ENCODE results near the gene ABCA6.

Gene ABCA6, protein sequence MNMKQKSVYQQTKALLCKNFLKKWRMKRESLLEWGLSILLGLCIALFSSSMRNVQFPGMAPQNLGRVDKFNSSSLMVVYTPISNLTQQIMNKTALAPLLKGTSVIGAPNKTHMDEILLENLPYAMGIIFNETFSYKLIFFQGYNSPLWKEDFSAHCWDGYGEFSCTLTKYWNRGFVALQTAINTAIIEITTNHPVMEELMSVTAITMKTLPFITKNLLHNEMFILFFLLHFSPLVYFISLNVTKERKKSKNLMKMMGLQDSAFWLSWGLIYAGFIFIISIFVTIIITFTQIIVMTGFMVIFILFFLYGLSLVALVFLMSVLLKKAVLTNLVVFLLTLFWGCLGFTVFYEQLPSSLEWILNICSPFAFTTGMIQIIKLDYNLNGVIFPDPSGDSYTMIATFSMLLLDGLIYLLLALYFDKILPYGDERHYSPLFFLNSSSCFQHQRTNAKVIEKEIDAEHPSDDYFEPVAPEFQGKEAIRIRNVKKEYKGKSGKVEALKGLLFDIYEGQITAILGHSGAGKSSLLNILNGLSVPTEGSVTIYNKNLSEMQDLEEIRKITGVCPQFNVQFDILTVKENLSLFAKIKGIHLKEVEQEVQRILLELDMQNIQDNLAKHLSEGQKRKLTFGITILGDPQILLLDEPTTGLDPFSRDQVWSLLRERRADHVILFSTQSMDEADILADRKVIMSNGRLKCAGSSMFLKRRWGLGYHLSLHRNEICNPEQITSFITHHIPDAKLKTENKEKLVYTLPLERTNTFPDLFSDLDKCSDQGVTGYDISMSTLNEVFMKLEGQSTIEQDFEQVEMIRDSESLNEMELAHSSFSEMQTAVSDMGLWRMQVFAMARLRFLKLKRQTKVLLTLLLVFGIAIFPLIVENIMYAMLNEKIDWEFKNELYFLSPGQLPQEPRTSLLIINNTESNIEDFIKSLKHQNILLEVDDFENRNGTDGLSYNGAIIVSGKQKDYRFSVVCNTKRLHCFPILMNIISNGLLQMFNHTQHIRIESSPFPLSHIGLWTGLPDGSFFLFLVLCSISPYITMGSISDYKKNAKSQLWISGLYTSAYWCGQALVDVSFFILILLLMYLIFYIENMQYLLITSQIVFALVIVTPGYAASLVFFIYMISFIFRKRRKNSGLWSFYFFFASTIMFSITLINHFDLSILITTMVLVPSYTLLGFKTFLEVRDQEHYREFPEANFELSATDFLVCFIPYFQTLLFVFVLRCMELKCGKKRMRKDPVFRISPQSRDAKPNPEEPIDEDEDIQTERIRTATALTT (N-terminal part only)

GRCh38 chr17:69141431-69142174 lies at the start of gene ABCA6:
TSS of gene ABCA6 (minus strand) at chr17:69141895. CDS start at chr17:69140703, 1,192 bp downstream.
- DNase-seq (ENCODE audit: low read depth) = peak; percentile 85
- peak within 1 kb of the TSS; percentile 39 for H3K4me3 ChIP-seq (ENCODE audit: low read length)
- TF ChIP-seq, protein P1, sequence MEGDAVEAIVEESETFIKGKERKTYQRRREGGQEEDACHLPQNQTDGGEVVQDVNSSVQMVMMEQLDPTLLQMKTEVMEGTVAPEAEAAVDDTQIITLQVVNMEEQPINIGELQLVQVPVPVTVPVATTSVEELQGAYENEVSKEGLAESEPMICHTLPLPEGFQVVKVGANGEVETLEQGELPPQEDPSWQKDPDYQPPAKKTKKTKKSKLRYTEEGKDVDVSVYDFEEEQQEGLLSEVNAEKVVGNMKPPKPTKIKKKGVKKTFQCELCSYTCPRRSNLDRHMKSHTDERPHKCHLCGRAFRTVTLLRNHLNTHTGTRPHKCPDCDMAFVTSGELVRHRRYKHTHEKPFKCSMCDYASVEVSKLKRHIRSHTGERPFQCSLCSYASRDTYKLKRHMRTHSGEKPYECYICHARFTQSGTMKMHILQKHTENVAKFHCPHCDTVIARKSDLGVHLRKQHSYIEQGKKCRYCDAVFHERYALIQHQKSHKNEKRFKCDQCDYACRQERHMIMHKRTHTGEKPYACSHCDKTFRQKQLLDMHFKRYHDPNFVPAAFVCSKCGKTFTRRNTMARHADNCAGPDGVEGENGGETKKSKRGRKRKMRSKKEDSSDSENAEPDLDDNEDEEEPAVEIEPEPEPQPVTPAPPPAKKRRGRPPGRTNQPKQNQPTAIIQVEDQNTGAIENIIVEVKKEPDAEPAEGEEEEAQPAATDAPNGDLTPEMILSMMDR (conservative IDR thresholded peaks at IDR 0.05; ENCODE audit: low read length) = no peak

- no peak overlapping the region for H3K4me3 ChIP-seq (ENCODE audit: low read length)
- TF ChIP-seq, protein P1 (conservative IDR thresholded peaks at IDR 0.05; ENCODE audit: low read length) = no peak
- DNase-seq (ENCODE audit: low read depth) = no peak
Measured at GRCh38 chr17:69188796-69189195, 47.1 kb upstream of the ABCA6 start.

GRCh38 chr17:69188064-69188463 lies 46.4 kb upstream of the ABCA6 start:
- H3K4me3 ChIP-seq (ENCODE audit: low read length) = no peak overlapping the region
- no peak for DNase-seq (ENCODE audit: low read depth)
- TF ChIP-seq, protein P1 (conservative IDR thresholded peaks at IDR 0.05; ENCODE audit: low read length) = no peak

DNA sequence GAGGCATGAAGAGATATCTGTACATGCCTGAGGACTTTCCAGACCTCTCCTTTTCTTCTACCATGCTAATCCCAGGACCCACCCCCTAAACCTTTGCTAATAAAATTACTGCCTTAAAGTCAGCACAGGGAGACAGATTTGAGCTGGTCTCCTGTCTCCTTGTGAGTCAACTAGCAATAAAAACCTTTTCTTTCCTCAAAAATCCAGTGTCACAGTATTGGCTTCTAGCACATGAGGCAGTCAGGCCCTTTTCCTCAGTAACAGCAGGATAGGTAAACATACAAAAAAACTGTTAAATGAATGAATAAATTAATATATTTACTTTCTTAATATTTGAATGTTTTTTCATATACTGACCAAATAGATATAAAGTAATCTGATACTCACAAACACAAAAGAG lies 45.6 kb upstream of the ABCA6 start:
- H3K4me3 ChIP-seq (ENCODE audit: low read length) = no peak overlapping the region
- no peak for DNase-seq (ENCODE audit: low read depth)
- TF ChIP-seq, protein P1 (conservative IDR thresholded peaks at IDR 0.05; ENCODE audit: low read length) = no peak

DNA sequence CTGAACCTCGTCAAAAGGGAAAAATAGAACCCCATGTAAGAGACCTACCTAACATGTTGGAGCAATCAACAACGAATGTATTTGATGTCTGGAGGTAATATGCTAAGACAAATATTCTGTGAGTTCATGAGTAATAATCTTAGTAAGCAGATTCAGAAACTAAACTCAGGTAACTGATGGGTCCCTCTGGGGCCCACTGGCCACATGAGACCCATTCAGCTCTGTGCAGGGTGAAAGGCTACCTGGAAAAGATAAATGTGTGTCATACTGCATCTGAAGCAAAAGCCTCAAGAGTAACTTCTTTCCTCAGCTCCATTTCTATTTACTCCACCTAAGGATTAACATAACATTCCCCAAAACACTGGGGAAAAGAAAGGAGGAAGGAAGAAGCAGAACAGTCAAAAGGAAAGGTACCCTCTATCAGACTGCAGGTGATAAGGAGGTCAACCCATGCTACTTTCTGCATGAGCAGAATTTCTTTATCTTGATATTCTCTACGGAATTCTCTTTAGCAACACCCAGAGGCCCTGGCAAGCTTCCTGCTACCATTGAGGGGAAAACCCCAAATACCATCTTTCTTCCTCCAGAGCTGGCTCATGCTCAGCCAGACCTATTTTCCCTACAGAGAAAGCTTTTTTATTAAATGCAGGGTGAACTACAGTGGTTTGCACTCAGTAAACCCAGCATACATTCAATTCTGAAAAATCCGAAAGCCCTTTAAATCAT lies 37.7 kb upstream of the ABCA6 start:
- peak; percentile 53 for DNase-seq (ENCODE audit: low read depth)
- H3K4me3 ChIP-seq (ENCODE audit: low read length) = no peak overlapping the region
- TF ChIP-seq, protein P1 (conservative IDR thresholded peaks at IDR 0.05; ENCODE audit: low read length) = no peak

DNA sequence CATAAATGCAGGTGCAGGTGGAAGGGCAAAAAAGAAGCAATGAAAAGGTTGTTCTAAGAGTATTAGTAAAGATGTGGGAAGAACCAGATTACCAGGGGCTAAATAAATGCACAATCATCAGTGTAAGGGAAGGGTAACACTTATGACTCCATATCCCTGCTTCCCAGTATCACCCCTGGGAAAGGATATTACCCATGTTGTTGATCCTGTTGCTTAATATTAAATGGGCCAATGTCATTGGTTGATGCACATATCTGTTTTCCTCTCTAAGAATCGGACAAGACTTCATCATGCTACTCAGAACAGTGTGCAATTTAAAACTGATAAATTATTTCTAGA lies 34.7 kb upstream of the ABCA6 start:
- TF ChIP-seq, protein P1 (conservative IDR thresholded peaks at IDR 0.05; ENCODE audit: low read length) = no peak
- H3K4me3 ChIP-seq (ENCODE audit: low read length) = no peak overlapping the region
- no peak for DNase-seq (ENCODE audit: low read depth)
